ENCODE data around the gene DIAPH1. TPM values are rescaled to one million over a fixed set of nuclear protein-coding genes. Genes with fewer than 3 reads are reported as not detected.

DIAPH1 gene
- polyA plus RNA-seq, 1 donor: 20.1 TPM

- no peak for DNase-seq (ENCODE audit: low read depth)
Observed at GRCh38 chr5:141640051-141640415, 21.2 kb upstream of the DIAPH1 start.

GRCh38 chr5:141639357-141640050 lies 20.7 kb upstream of the DIAPH1 start:
- DNase-seq (ENCODE audit: low read depth): no peak

GRCh38 chr5:141638771-141639170 lies 20.0 kb upstream of the DIAPH1 start:
- DNase-seq (ENCODE audit: low read depth): no peak

DNA sequence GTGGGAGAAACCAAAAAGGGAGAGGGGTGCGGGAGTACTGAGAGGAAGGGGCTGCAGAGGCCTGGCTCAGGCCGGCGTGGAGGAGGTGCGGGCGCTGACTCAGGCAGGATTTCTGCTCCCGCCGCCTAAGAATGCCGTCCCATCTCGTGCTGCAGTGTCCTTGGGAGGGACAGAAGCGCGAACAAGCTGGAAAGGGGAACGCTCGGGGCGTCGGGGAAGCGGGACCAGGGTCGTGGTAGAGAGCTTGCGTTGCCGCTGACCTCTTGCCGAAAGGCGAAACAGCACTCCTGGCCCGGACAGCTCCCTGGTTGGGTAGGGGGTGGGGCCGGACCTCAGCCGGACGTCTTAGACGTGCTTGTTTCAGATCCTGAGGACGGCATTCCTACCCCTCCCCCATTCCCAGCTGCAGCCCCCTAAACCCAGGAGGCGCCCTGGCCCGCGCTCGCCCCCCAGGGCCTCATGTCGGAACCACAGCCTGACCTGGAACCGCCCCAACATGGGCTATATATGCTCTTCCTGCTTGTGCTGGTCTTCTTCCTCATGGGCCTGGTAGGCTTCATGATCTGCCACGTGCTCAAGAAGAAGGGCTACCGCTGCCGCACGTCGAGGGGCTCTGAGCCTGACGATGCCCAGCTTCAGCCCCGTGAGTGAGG lies 19.1 kb upstream of the DIAPH1 start:
- no peak for DNase-seq (ENCODE audit: low read depth)

DNA sequence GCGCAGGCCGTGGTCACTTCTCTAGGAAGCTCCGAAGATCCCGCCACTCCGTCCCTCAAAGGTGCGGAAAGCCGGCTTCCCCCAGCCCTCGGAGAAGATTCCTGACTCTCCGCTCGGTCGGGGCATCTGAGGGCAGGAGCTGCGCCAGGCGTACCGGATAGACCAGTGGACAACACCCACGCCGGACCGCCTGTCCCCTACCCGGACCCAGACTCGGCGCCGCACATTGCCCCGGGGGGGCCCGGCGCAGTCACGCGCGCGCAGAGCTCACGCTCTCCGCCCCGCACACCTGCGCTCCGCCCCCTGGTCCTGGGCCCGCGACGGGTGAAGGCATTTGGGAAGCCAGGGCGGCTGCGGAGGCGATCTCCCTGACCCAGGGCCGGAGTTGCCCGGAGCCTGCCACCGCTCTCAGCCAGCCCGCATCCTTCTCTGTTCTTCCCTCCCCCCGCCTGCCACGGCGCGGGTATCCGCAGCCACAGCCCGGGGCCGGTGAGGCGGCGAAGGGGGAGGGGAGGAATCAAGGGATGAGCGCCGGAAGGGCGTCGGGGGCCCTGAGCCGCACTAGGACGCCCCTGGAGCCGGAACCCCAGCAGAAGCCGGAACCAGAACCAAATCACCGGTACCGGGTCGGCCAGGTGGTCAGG lies 18.4 kb upstream of the DIAPH1 start:
- DNase-seq (ENCODE audit: low read depth): no peak

GRCh38 chr5:141636413-141637122 lies 17.8 kb upstream of the DIAPH1 start, which contains the start of the genes HDAC3 and RELL2:
TSS of gene HDAC3 (minus strand) at chr5:141636849. CDS start at chr5:141636790, 59 bp downstream.
TSS of gene RELL2 (plus strand) at chr5:141636997. CDS start at chr5:141638226, 1,229 bp downstream.
- DNase-seq (ENCODE audit: low read depth): no peak

GRCh38 chr5:141636106-141636412 lies 17.3 kb upstream of the DIAPH1 start:
- DNase-seq (ENCODE audit: low read depth): no peak

DNA sequence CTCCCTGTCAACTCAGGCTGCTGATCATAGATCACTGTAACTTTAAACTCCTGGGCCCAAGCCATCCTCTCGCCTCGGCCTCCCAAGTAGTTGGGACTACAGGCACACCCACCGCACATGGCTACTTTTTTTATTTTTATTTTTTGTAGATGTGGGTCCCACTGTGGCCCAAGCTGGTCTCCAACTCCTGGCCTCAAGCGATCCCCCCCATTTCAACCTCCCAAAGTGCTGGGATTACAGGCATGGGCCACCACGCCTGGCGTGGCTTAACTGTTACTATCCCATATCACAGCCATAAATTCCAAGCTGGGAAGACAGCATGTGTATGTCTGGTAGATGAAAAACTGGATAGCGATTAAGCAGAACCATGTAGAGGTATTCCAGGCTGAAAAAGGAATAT lies 16.8 kb upstream of the DIAPH1 start:
- no peak for DNase-seq (ENCODE audit: low read depth)

DNA sequence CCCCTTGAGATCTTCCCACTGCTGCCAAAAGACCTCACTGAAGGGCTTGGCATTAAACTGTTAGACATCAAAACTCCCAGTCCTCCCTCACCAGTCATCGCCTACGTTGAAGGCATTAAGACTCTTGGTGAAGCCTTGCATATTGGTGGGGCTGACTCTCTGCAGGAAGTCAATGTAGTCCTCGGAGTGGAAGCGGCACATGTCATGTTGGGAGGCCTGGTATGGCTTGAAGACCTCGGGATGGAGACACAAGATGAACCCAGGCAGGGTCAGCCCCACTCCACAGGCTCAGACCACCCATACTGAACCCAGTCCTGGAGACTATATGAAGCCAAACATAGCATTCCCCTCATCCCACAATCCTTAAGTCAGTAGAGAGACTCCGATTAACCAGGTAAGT lies 15.9 kb upstream of the DIAPH1 start:
- DNase-seq (ENCODE audit: low read depth): no peak

DNA sequence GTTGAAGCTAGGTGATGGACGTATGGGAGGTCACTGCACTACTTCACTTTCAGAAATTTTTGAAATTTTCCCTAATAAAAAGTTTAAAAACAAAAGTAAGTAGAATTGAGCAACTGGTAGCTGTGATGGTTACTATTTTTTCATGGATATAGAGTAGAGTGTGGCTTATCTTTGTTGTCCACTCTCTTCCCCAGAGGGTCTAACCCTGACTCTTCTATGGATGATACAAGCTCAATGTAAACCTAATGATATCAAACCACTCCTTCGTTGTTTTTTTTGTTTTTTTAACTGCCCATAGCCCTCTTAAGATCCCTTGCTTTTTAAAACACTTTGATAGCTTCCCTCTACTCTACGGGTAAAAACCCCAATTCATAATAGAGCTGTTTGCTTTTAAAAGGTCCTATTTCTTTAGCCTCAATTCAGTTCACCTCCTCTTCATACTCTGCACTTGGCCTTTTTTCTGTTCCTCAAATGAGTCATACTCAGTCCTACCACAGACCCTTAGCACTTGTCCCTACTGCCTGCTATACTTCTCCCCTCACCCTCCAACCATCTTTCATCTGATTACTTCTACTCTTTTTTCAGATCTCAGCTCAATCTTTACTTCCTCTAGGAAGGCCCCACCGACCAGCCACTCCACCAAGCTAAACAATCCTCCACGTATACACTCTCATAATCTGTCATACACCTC lies 15.2 kb upstream of the DIAPH1 start:
- no peak for DNase-seq (ENCODE audit: low read depth)

DNA sequence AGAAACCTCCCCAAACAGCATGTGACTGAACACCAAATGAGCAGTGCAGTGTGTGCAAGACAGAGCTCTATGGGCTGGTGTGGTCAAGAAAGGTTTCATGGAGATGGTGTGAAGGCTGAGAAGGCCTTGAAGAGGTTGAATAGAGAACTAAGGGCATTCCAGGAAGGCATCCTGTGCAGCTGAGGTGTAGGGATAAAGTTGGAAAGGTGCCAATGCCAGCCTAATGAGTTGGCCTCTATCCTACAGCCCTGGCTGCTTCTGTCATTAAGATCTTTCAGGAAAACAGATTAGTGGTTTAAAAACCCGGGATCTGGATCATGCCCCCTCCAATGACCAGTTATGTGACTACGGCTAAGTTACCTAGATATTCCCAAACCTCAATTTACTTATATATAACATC lies 13.8 kb upstream of the DIAPH1 start:
- no peak for DNase-seq (ENCODE audit: low read depth)

GRCh38 chr5:141630570-141631140 lies 11.9 kb upstream of the DIAPH1 start:
- no peak for DNase-seq (ENCODE audit: low read depth)

DNA sequence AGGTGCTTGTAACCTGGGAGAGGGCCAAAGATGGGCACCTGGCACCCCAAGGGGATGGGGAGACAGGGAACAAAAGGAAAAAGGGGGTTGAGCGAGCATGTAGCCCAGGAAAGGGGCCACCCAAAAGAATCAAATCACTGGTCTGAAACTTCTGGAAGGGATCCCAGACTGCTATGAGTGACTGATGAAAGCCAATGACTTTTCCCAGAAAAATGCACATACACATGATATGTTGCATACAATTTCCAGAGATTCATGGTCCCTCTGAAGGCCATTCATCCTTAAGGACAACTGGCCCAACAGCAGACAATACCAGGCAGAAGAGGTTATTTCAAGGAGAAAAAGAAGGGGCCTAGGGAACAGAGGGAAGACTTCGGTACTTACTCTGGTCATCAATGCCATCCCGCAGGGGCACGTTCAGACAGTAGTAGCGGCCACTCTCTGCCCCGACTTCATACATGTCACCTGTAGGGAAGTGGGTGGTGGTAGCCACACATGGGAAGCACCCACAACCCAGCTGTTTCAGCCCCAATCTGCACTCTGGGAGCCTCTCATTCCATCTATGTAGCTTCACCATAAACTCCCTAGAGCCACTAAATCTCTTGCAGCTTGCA lies 9.5 kb upstream of the DIAPH1 start:
- DNase-seq (ENCODE audit: low read depth): no peak

DNA sequence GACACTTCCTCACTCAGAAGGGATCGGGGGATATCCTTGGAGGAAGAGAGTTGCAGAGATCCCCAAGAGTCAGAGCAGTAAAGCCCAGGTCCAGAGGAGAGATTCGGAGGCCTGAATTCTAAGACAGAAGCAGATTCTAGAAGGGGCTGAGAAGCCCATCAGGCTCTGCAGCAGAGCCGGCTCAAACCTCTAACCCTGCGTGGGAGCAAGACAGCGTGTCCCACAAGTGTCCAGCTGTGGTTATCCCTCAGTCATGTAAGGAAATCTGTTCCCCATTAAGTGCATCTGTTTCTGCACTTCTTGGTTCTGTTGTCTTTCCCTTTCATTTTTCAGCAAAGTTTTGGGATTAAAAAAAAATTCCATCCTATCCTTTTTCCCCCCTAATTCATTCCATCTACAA lies 4.8 kb upstream of the DIAPH1 start:
- no peak for DNase-seq (ENCODE audit: low read depth)

DNA sequence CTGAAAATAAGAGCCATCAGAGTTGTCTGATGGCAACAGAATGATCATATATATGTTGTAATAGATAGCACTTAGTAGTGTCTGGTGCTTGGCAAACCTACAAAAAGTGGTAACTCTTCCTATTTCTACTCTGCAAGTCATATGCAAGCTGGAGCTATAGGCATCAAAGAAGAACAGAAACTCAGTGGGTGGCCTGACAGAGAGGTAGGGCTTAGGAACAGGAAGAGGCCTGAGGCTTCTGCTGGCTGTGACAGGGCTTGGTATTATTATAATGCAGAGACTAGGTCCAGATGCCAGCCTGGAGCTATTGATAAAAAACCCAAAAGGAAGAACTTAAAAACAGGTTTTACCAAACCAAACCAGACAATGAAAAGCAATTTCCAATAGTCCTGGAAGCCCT lies 4.4 kb upstream of the DIAPH1 start:
- no peak for DNase-seq (ENCODE audit: low read depth)

- no peak for DNase-seq (ENCODE audit: low read depth)
Observed at GRCh38 chr5:141618030-141618803, 583 bp downstream of the DIAPH1 start.

DNA sequence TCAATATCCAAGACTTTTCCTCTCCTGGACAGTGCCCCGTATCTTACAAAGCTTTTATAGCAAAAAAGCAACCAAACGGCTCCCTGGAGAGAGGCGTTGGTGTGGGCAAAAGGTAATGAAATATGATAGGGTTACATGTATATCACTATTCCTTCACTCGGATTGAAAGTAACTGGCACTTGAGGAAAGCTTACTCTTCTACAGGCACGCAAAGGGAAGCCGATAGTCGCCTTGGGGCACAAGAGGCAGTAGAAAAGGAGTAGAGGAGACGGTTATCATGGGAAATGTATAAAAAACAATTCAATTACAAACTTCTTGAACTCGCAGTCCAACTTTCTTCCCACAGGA lies 1.1 kb downstream of the DIAPH1 start:
- DNase-seq (ENCODE audit: low read depth): no peak

GRCh38 chr5:141617128-141617527 lies 1.7 kb downstream of the DIAPH1 start:
- no peak for DNase-seq (ENCODE audit: low read depth)

- no peak for DNase-seq (ENCODE audit: low read depth)
Observed at GRCh38 chr5:141615991-141616720, 2.6 kb downstream of the DIAPH1 start.

- DNase-seq (ENCODE audit: low read depth): no peak
Observed at GRCh38 chr5:141613344-141613743, 5.5 kb downstream of the DIAPH1 start.
